Heart left ventricle (tissue), 16 donors: ENCODE measurements around the gene HLCS. TPM values are rescaled to one million over a fixed set of nuclear protein-coding genes. Genes with fewer than 3 reads are reported as not detected.
A peak's percentile ranks its signal among the peaks of the same experiment; 100 is the strongest.

ENCODE experiments used
- ATAC-seq, 4 donors: fragments of 200-7000 bp; cut with Tn5 transposase; one replicate each; pipeline ENCODE4 v1.9.1; 2020 to 2022; ENCODE audit warnings: moderate library complexity in 4 of 4, mild to moderate bottlenecking in 3 of 4, moderate number of reproducible peaks in 1 of 4
- DNase-seq, 5 donors: peaks; one replicate each; pipeline ENCODE4 v3.0.0-alpha.2; 2020
- H3K27ac ChIP-seq, 12 donors: fragments of 200-600 bp; sonication (generic) in 4 of 12; one replicate each; pipeline versions ENCODE4 v1.5.0 to v1.8.0; 2016 to 2022; ENCODE audit warnings: mild to moderate bottlenecking in 2 of 12
- H3K27me3 ChIP-seq, 9 donors: fragments of 200-600 bp; sonication (generic) in 2 of 9; one replicate each; pipeline versions ENCODE4 v1.5.1 to v1.8.0; 2016 to 2022; ENCODE audit warnings: mild to moderate bottlenecking in 3 of 9
- H3K36me3 ChIP-seq, 9 donors: fragments of 200-600 bp; sonication (generic) in 2 of 9; one replicate each; pipeline versions ENCODE4 v1.5.0 to v1.8.0; 2018 to 2022; ENCODE audit warnings: mild to moderate bottlenecking in 2 of 9
- H3K4me1 ChIP-seq, 12 donors: fragments of 200-600 bp; sonication (generic) in 4 of 12; one replicate each; pipeline versions ENCODE4 v1.5.0 to v1.8.0; 2016 to 2022; ENCODE audit warnings: mild to moderate bottlenecking in 3 of 12
- H3K4me3 ChIP-seq, 12 donors: fragments of 200-600 bp; sonication (generic) in 4 of 12; one replicate each; pipeline versions ENCODE4 v1.5.0 to v1.8.0; 2017 to 2022; ENCODE audit warnings: mild to moderate bottlenecking in 9 of 12, moderate library complexity in 4 of 12
- H3K9me3 ChIP-seq, 12 donors: fragments of 200-600 bp; sonication (generic) in 4 of 12; one replicate each; pipeline versions ENCODE4 v1.5.0 to v1.8.0; 2016 to 2022; ENCODE audit warnings: mild to moderate bottlenecking in 1 of 12
- CTCF ChIP-seq, 12 donors: fragments of 200-600 bp; sonication (generic) in 4 of 12; IDR thresholded peaks; one replicate each; pipeline versions ENCODE4 v1.5.0 to v1.8.0; 2018 to 2022; ENCODE audit warnings: antibody characterized with exemption in 12 of 12, mild to moderate bottlenecking in 5 of 12
- POLR2A ChIP-seq, 2 donors: fragments of 450-650 bp; IDR thresholded peaks; one replicate each; pipeline ENCODE4 v1.6.1; 2017; ENCODE audit warnings: antibody characterized with exemption in 2 of 2, mild to moderate bottlenecking in 2 of 2, moderate library complexity in 2 of 2
- WGBS, 4 donors: extraction: QIAGEN DNeasy Blood & Tissue Kit in 2 of 4; methylation state at CpG; one replicate each; pipeline versions ENCODE4 v1.1.5 to v1.1.7; 2013 to 2018; 5-methylcytosine and 5-hydroxymethylcytosine counted together
- intact Hi-C, 10 donors: fragments of 100-400 bp; cut with DNase I; formaldehyde crosslinking; loops; one replicate each; pipeline versions ENCODE4 v1.11.1 to v1.14.2; 2022
- polyA plus RNA-seq, 2 donors: library from polyadenylated mRNA; stranded (reverse); fragments of 200-250 nt; gene quantifications; one replicate each; pipeline ENCODE4 v1.2.3, GENCODE V29; 2013
- total RNA-seq, 9 donors: library from RNA; depleted of rRNA in 2 of 9; stranded (reverse); fragments of >200 nt in 2 of 9; fragmentation: NEBNext Ultra II Directional in 3 of 9; extraction: Animal tissue kit (Norgen Biotek cat#: 25700) in 3 of 9; gene quantifications; one replicate each; pipeline versions ENCODE4 v1.1.0 to v1.2.4, GENCODE V29; 2016 to 2023
- donor health status: ischemic (EF 13 %, LVEDD 7.1; RV severe dilation, severe dysfunction).
- donor health status: healthy with polysubstance abuse.
- donor health status: DM: no; HTN: yes; CAD: no.
- donor health status: DM: no; HTN: no; CAD: no.
- donor health status: ischemic (EF 25% LVEDD 6.9; RV normal size, moderate dysfunction).
- donor health status: ischemic (EF 25% LVEDD 5.7; RV mildly dilated, moderate dysfunction).
- donor health status: healthy.
- donor health status: DM: yes; HTN: yes; CAD: no.
- donor health status: ischemic (EF 35%, LVEDD 5.7; RV mildly dilated, moderate dysfunction).
- donor health status: nonischemic (EF 11% LVEDD 7.7; RV severe dilation, severe dysfunction).
- donor health status: DM: yes; HTN: yes; CAD: no.
- donor health status: PGD.
- donor health status: ischemic (EF 29% LVEDD 5.4; RV normal size, mild dysfunction).
- donor health status: nonischemic (EF 23%, LVEDD 6.1; RV moderate dilation, normal function).

Gene HLCS
- total and polyA plus RNA-seq, 11 donors, result 1.8 to 15.2 (median 6.2) TPM

GRCh38 chr21:36888466-36888865 is 78.0 kb downstream of the HLCS start:
- Histone ChIP-seq H3K4me3 (no peak overlapping the region), H3K27ac (peak overlapping the region in 8 of 12 donors; percentile 2 to 82 (median 64)), H3K36me3 (peaks cover 0 to 3% (median 0%) of the 10 kb centered on the region in 9 donors), H3K4me1 (peaks cover 0 to 22% (median 3%) of the 10 kb centered on the region in 12 donors), H3K9me3 (peaks cover 0 to 12% (median 2%) of the 10 kb centered on the region in 12 donors), H3K27me3 (no peaks in the 10 kb centered on the region)
- 74 to 88% (median 83%) methylated on average over 5 of the region's 5 CpGs for WGBS, 4 donors
- TF ChIP-seq POLR2A (IDR thresholded peaks at IDR 0.05) (no peak), CTCF (IDR thresholded peaks at IDR 0.05) (no peak)
- DNase-seq, result no peak
- intact Hi-C loops, result loop anchor here in 1 of 10 donors (2.0 kb wide), 1 partner anchor 28 kb away; no protein-coding TSS in a partner anchor
- ATAC-seq, result no peak

GRCh38 chr21:36887963-36888362 is 78.5 kb downstream of the HLCS start:
- H3K9me3 ChIP-seq, result peaks cover 0 to 17% (median 3%) of the 10 kb centered on the region in 12 donors
- intact Hi-C loops, result loop anchor here in 1 of 10 donors (2.0 kb wide), 1 partner anchor 27 kb away; no protein-coding TSS in a partner anchor
- whole genome bisulfite sequencing, 4 donors, result 87 to 94% (median 93%) methylated on average over 5 of the region's 5 CpGs
- H3K4me3 ChIP-seq, result no peak overlapping the region
- DNase-seq (no peak), ATAC-seq (no peak)
- H3K36me3 ChIP-seq, result peaks cover 0 to 3% (median 0%) of the 10 kb centered on the region in 9 donors
- TF ChIP-seq POLR2A (IDR thresholded peaks at IDR 0.05) (no peak), CTCF (IDR thresholded peaks at IDR 0.05) (no peak)
- H3K27ac ChIP-seq, result no peak overlapping the region
- peaks cover 0 to 22% (median 3%) of the 10 kb centered on the region in 12 donors for H3K4me1 ChIP-seq
- no peaks in the 10 kb centered on the region for H3K27me3 ChIP-seq

GRCh38 chr21:36883532-36884486 is 82.7 kb downstream of the HLCS start:
- no peaks in the 10 kb centered on the region for H3K27me3 ChIP-seq
- 91 to 94% (median 93%) methylated on average over 14 of the region's 14 CpGs for WGBS, 4 donors
- peaks cover 0 to 4% (median 0%) of the 10 kb centered on the region in 12 donors for H3K4me1 ChIP-seq
- peaks cover 0 to 17% (median 3%) of the 10 kb centered on the region in 12 donors for H3K9me3 ChIP-seq
- no peaks in the 10 kb centered on the region for H3K36me3 ChIP-seq
- no peak overlapping the region for H3K27ac ChIP-seq
- no peak overlapping the region for H3K4me3 ChIP-seq
- intact Hi-C loops, result no loop called here
- ATAC-seq (no peak), DNase-seq (no peak)
- TF ChIP-seq POLR2A (IDR thresholded peaks at IDR 0.05) (no peak), CTCF (IDR thresholded peaks at IDR 0.05) (no peak)

- no peak for DNase-seq
- Histone ChIP-seq H3K27ac (no peak overlapping the region), H3K27me3 (no peaks in the 10 kb centered on the region), H3K9me3 (peaks cover 0 to 21% (median 3%) of the 10 kb centered on the region in 12 donors), H3K4me1 (no peaks in the 10 kb centered on the region), H3K4me3 (no peak overlapping the region), H3K36me3 (no peaks in the 10 kb centered on the region)
- peak in 2 of 4 donors; percentile 14 to 22 for ATAC-seq
- TF ChIP-seq POLR2A (IDR thresholded peaks at IDR 0.05) (no peak), CTCF (IDR thresholded peaks at IDR 0.05) (no peak)
- intact Hi-C loops, result no loop called here
- WGBS, 4 donors, result 67 to 82% (median 76%) methylated on average over 4 of the region's 4 CpGs
These were observed 83.7 kb downstream of the HLCS start for GRCh38 chr21:36882776-36883175.
